H9 (cell line): Measurements from ENCODE around the gene MOCS3. TPM values are rescaled to one million over a fixed set of nuclear protein-coding genes. Genes with fewer than 3 reads are reported as not detected.

Experiments
- DNase-seq: peaks from one replicate; pipeline ENCODE4 v3.0.0-alpha.2; 2017
- H2AFZ ChIP-seq: one replicate; pipeline ENCODE4 v1.6.1; 2013; ENCODE audit warnings: mild to moderate bottlenecking, low read length, control low read depth, moderate library complexity
- H2AK5ac ChIP-seq: 2 replicates; pipeline ENCODE4 v1.6.1; 2013; ENCODE audit warnings: low read length, control low read depth, mixed read lengths; ENCODE audit not compliant: insufficient read length
- H2BK120ac ChIP-seq: one replicate; pipeline ENCODE4 v1.6.1; 2013; ENCODE audit warnings: low read depth, mild to moderate bottlenecking, low read length, control low read depth, inconsistent platforms; ENCODE audit not compliant: poor library complexity, severe bottlenecking
- H2BK12ac ChIP-seq: 2 replicates; pipeline ENCODE4 v1.6.1; 2013; ENCODE audit warnings: low read length, control low read depth, mixed read lengths, low read depth; ENCODE audit not compliant: insufficient read length
- H2BK15ac ChIP-seq: 2 replicates; pipeline ENCODE4 v1.6.1; 2013; ENCODE audit warnings: low read depth, low read length, control low read depth
- H2BK20ac ChIP-seq: one replicate; pipeline ENCODE4 v1.6.1; 2013; ENCODE audit warnings: low read depth, mild to moderate bottlenecking, low read length, control low read depth, inconsistent platforms; ENCODE audit not compliant: poor library complexity, severe bottlenecking
- H2BK5ac ChIP-seq: 2 replicates; pipeline ENCODE4 v1.6.1; 2013; ENCODE audit warnings: low read length, control low read depth, mixed read lengths; ENCODE audit not compliant: insufficient read length
- H3K14ac ChIP-seq: 2 replicates; pipeline ENCODE4 v1.6.1; 2013; ENCODE audit warnings: low read length, control low read depth; ENCODE audit not compliant: insufficient read depth
- H3K18ac ChIP-seq: 2 replicates; pipeline ENCODE4 v1.6.1; 2013; ENCODE audit warnings: low read depth, mild to moderate bottlenecking, mixed read lengths, low read length, control low read depth; ENCODE audit not compliant: insufficient read length
- H3K23ac ChIP-seq: 2 replicates; pipeline ENCODE4 v1.6.1; 2013; ENCODE audit warnings: low read length, control low read depth, mixed read lengths, low read depth; ENCODE audit not compliant: insufficient read length
- H3K23me2 ChIP-seq: 2 replicates; pipeline ENCODE4 v1.6.1; 2013; ENCODE audit warnings: low read depth, mild to moderate bottlenecking, mixed read lengths, low read length, control low read depth; ENCODE audit not compliant: insufficient read length, poor library complexity, severe bottlenecking
- H3K27ac ChIP-seq: 2 replicates; pipeline ENCODE4 v1.5.1; 2013; ENCODE audit warnings: low read length, control low read depth, mixed read lengths, low read depth; ENCODE audit not compliant: insufficient read length
- H3K27me3 ChIP-seq: 2 replicates; pipeline ENCODE4 v1.6.1; 2013; ENCODE audit warnings: low read length, control low read depth, inconsistent platforms; ENCODE audit not compliant: insufficient read depth
- H3K4ac ChIP-seq: 2 replicates; pipeline ENCODE4 v1.6.1; 2013; ENCODE audit warnings: low read depth, mild to moderate bottlenecking, control low read depth, inconsistent platforms, low read length, moderate library complexity
- H3K4me1 ChIP-seq: 2 replicates; pipeline ENCODE4 v1.6.1; 2013; ENCODE audit warnings: low read length, control low read depth, inconsistent platforms; ENCODE audit not compliant: insufficient read depth
- H3K4me2 ChIP-seq: 2 replicates; pipeline ENCODE4 v1.6.1; 2013; ENCODE audit warnings: low read length, control low read depth, mixed read lengths; ENCODE audit not compliant: insufficient read length, insufficient read depth
- H3K56ac ChIP-seq: 2 replicates; pipeline ENCODE4 v1.6.1; 2013; ENCODE audit warnings: low read depth, mild to moderate bottlenecking, mixed read lengths, low read length, control low read depth; ENCODE audit not compliant: insufficient read length
- H3K79me1 ChIP-seq: 2 replicates; pipeline ENCODE4 v1.6.1; 2013; ENCODE audit warnings: low read depth, mild to moderate bottlenecking, moderate library complexity, low read length, control low read depth, inconsistent platforms; ENCODE audit not compliant: insufficient read depth, poor library complexity, severe bottlenecking
- H3K79me2 ChIP-seq: 2 replicates; pipeline ENCODE4 v1.6.1; 2013; ENCODE audit warnings: low read length, control low read depth, inconsistent platforms; ENCODE audit not compliant: insufficient read depth
- H3K9ac ChIP-seq: 2 replicates; pipeline ENCODE4 v1.6.1; 2013; ENCODE audit warnings: low read length, control low read depth, mixed read lengths; ENCODE audit not compliant: insufficient read length; ENCODE audit errors: extremely low read depth
- H3K9me3 ChIP-seq: one replicate; pipeline ENCODE4 v1.6.1; 2013; ENCODE audit warnings: low read depth, low read length, inconsistent platforms; ENCODE audit not compliant: control insufficient read depth
- H3T11ph ChIP-seq: one replicate; pipeline ENCODE4 v1.6.1; 2013; ENCODE audit warnings: mild to moderate bottlenecking, low read length, control low read depth, inconsistent platforms
- H4K20me1 ChIP-seq: one replicate; pipeline ENCODE4 v1.6.1; 2013; ENCODE audit not compliant: control insufficient read depth, insufficient read length, insufficient read depth
- H4K5ac ChIP-seq: 2 replicates; pipeline ENCODE4 v1.6.1; 2013; ENCODE audit warnings: low read depth, mild to moderate bottlenecking, mixed read lengths, low read length, control low read depth; ENCODE audit not compliant: insufficient read length
- H4K8ac ChIP-seq: replicated peaks from 2 replicates; pipeline ENCODE4 v1.6.1; 2013; ENCODE audit warnings: low read length, control low read depth, mixed read lengths, low read depth; ENCODE audit not compliant: insufficient read length
- H4K91ac ChIP-seq: 2 replicates; pipeline ENCODE4 v1.6.1; 2013; ENCODE audit warnings: low read depth, mild to moderate bottlenecking, moderate library complexity, mixed read lengths, low read length, control low read depth; ENCODE audit not compliant: insufficient read length
- H3K27ac Mint-ChIP-seq, 3 experiments: 2 replicates in 2 of 3; 3 replicates in 1 of 3; pipeline ENCODE4 v1.8.0; 2020 to 2021; ENCODE audit warnings: mixed read lengths in 3 of 3, mild to moderate bottlenecking in 1 of 3, moderate library complexity in 1 of 3
- H3K27me3 Mint-ChIP-seq: 2 replicates; pipeline ENCODE4 v1.8.0; 2021; ENCODE audit warnings: low read depth, mild to moderate bottlenecking, moderate library complexity, mixed read lengths
- H3K36me3 Mint-ChIP-seq, 3 experiments: 2 replicates in 2 of 3; 3 replicates in 1 of 3; pipeline ENCODE4 v1.8.0; 2020 to 2021; ENCODE audit warnings: low read depth in 3 of 3, mixed read lengths in 3 of 3; ENCODE audit not compliant: insufficient read depth in 1 of 3
- H3K4me1 Mint-ChIP-seq, 2 experiments: 2 replicates each; pipeline ENCODE4 v1.8.0; 2020; ENCODE audit warnings: mixed read lengths in 2 of 2
- H3K4me3 Mint-ChIP-seq, 2 experiments: 2 replicates in 1 of 2; 3 replicates in 1 of 2; pipeline ENCODE4 v1.8.0; 2020 to 2021; ENCODE audit warnings: mild to moderate bottlenecking in 2 of 2, mixed read lengths in 2 of 2, moderate library complexity in 1 of 2
- H3K9me3 Mint-ChIP-seq, 2 experiments: 2 replicates in 1 of 2; 3 replicates in 1 of 2; pipeline ENCODE4 v1.8.0; 2020; ENCODE audit warnings: mild to moderate bottlenecking in 2 of 2, mixed read lengths in 2 of 2, moderate library complexity in 1 of 2
- CTCF ChIP-seq: fragments of 200-600 bp; sonication (generic); conservative IDR thresholded peaks from 3 replicates; pipeline ENCODE4 v1.8.0; 2021; ENCODE audit warnings: antibody characterized with exemption, mild to moderate bottlenecking
- WGBS: extraction: QIAGEN DNeasy Blood & Tissue Kit; methylation state at CpG from one replicate; pipeline ENCODE4 v1.1.7; 2013; ENCODE audit warnings: missing lambda C conversion rate, low lambda C conversion rate, mixed read lengths; ENCODE audit not compliant: insufficient read length; ENCODE audit errors: extremely low coverage; 5-methylcytosine and 5-hydroxymethylcytosine counted together
- total RNA-seq: library from RNA; stranded (reverse); gene quantifications from 2 replicates; pipeline ENCODE4 v1.2.1, GENCODE V29; 2021

The MOCS3 gene
- total RNA-seq, 1 experiment from 2014 or later: 9.0 TPM

GRCh38 chr20:50992336-50992732 lies 33.7 kb downstream of the MOCS3 start:
- no CpG with 5 or more reads among the region's 4 CpGs for WGBS
- no peak overlapping the region for H3K4ac ChIP-seq
- no peak for TF ChIP-seq CTCF
- H4K5ac ChIP-seq: no peak overlapping the region
- H3K27ac ChIP-seq: peak overlapping the region; percentile 40
- H3T11ph ChIP-seq: no peak overlapping the region
- no peaks in the 10 kb centered on the region for H3K4me1 ChIP-seq
- no peak overlapping the region for H3K23ac ChIP-seq
- H3K79me2 ChIP-seq: no peaks in the 10 kb centered on the region
- H3K27ac Mint-ChIP-seq: peak overlapping the region; percentile 95 to 99 (median 98)
- H3K36me3 Mint-ChIP-seq: no peaks in the 10 kb centered on the region
- no peak overlapping the region for H2AFZ ChIP-seq
- H4K20me1 ChIP-seq: no peaks in the 10 kb centered on the region
- H3K18ac ChIP-seq: peak overlapping the region; percentile 13
- no peak overlapping the region for H4K91ac ChIP-seq
- H3K4me2 ChIP-seq: peak overlapping the region; percentile 8
- no peak overlapping the region for H4K8ac ChIP-seq
- H2BK120ac ChIP-seq: no peak overlapping the region
- H3K79me1 ChIP-seq: no peaks in the 10 kb centered on the region
- H3K27me3 ChIP-seq: no peaks in the 10 kb centered on the region
- peaks cover 14% of the 10 kb centered on the region for H3K27me3 Mint-ChIP-seq
- no peak overlapping the region for H2BK20ac ChIP-seq
- H3K14ac ChIP-seq: no peak overlapping the region
- no peak overlapping the region for H2BK5ac ChIP-seq
- peak overlapping the region; percentile 51 to 53 for H3K4me3 Mint-ChIP-seq
- peak; percentile 73 for DNase-seq
- H2AK5ac ChIP-seq: no peak overlapping the region
- no peak overlapping the region for H3K56ac ChIP-seq
- peaks cover 0 to 4% of the 10 kb centered on the region in 2 experiments; a peak in 1 of 5 replicates for H3K9me3 Mint-ChIP-seq
- no peak overlapping the region for H3K9ac ChIP-seq
- no peak overlapping the region for H2BK15ac ChIP-seq
- H3K23me2 ChIP-seq: no peaks in the 10 kb centered on the region
- peaks cover 34 to 44% of the 10 kb centered on the region in 2 experiments for H3K4me1 Mint-ChIP-seq
- no peaks in the 10 kb centered on the region for H3K9me3 ChIP-seq
- no peak overlapping the region for H2BK12ac ChIP-seq
